RCC 7860 (cell line): ENCODE results near the gene C4A.
A peak's percentile ranks its signal among the peaks of the same experiment; 100 is the strongest.
"Not testable (repeated sequence)": the region's sequence is repeated elsewhere in the genome, so short reads cannot be mapped to it uniquely, and the experiment has no call there.

Experiments used
- DNase-seq: peaks from one replicate; pipeline ENCODE4 v3.0.0-alpha.2; 2015; ENCODE audit warnings: low spot score
- FAIRE-seq: peaks from 2 replicates; lab custom pipeline; 2012; peaks lifted over from hg19 to GRCh38; lab: Jason Lieb, UNC

The C4A gene

DNA sequence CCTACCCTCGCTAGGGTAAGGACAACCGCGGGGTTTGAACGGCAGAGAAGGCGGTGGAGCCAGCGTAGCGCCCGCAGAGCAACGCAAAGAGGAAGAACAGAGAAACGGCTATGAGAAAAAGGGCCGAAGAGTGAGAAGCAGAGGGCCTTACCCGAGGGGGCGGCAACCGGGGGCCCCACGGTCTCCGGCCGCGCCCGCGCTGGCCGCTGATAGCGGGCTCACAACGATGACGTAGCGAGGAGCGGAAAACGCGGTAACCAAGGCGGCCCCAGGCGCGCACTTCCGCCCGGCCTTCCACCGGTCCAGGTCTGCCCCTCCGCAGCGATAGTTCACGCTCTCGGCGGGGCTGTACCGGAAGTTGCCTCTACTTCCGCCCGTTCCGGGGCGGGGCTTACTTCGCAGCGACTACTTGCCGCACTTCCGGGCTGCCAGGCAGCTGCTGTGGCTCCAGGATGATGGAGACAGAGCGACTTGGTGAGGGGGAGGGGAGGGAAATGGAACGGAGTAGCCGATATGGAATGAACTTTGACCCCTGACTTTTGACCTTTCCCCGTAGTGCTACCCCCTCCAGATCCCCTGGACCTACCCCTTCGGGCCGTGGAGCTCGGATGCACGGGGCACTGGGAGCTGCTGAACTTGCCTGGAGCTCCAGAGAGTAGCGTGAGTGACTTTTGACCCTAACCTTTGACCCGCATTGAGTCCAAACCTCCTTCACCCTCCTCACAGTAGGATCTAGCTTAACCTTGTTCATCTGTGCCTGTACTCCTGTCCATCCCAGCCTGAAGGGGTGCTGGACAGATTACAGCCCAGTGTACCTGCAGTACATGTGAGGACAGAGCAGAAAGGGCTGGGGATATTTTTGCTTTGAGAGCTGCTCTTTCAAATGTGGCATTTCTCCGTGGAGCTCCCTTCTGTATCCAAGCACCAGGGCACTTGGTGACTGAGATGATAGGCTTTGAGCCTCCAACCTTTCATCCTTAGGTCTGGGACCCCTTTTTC is 22.8 kb upstream of the C4A start, which contains the start of the genes NELFE and SKIC2:
TSS of gene NELFE (minus strand) at position 231 of the 999 bp plus-strand sequence. CDS start 525 bp downstream, outside the sequence.
TSS of gene SKIC2 (plus strand) at position 435 of the 999 bp plus-strand sequence. CDS start at position 453, 18 bp downstream.
- FAIRE-seq (peak; percentile 70), DNase-seq (peak; percentile 92)

DNA sequence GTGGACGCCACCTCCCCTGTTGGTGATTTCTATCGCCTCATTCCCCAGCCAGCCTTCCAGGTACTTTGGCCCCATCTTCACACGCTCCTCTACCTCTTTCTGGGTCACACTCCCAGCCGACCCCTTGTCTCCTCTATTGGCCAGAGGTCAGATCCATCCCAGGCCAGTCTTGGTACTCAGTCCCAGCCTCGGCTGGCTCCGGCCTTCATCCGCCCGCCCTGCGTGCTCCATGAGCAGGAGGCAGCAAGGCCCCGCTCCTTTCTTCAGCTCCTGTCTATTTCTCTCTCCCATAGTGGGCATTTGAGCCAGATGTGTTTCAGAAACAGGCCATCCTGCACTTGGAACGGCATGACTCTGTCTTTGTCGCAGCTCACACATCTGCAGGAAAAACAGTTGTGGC is 20.2 kb upstream of the C4A start:
- FAIRE-seq, result no peak

DNA sequence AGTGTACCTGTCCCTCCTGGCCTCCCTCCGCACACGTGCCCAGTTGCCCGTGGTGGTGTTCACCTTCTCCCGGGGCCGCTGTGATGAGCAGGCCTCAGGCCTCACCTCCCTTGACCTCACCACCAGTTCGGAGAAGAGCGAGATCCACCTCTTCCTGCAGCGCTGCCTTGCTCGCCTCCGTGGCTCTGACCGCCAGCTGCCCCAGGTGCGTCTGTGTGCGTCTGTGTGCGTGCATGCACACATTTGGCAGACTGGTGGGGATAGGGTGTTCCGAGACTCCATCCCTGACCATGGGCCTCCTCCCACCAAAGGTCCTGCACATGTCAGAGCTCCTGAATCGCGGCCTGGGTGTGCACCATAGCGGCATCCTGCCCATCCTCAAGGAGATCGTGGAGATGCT is 17.9 kb upstream of the C4A start:
- FAIRE-seq (no peak), DNase-seq (no peak)

More for the DNA sequence above, 20.2 kb upstream of the C4A start:
- DNase-seq, result no peak

DNA sequence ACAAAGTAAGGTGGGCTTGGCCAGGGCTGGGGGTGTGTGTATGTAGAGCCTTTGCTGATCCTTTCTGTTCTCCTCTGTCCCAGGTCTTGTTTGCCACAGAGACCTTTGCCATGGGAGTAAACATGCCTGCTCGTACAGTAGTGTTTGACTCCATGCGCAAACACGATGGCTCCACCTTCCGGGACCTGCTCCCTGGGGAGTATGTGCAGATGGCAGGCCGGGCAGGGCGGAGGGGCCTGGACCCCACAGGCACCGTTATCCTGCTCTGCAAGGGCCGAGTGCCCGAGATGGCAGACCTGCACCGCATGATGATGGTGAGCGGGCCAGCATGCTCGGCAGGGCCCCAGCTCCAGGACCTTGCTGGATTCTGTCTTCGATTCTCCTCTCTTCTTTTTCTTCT is 16.2 kb upstream of the C4A start:
- no peak for DNase-seq
- FAIRE-seq, result no peak

DNA sequence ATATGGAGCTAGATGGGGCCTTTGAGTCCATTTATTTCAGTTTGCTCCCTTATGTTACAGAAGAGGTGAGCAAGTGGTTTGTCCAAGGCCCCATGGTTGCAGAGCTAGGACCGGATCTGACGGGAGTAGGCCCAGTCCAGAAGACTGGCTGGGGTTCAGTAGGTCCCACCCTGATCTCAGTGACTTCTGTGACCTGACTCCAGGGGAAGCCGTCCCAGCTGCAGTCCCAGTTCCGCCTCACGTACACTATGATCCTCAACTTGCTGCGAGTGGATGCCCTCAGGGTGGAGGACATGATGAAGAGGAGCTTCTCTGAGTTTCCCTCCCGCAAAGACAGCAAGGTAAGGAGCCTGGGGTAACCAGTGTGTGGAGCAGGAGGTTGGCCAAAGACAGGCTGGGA is 15.4 kb upstream of the C4A start:
- no peak for FAIRE-seq
- no peak for DNase-seq

DNA sequence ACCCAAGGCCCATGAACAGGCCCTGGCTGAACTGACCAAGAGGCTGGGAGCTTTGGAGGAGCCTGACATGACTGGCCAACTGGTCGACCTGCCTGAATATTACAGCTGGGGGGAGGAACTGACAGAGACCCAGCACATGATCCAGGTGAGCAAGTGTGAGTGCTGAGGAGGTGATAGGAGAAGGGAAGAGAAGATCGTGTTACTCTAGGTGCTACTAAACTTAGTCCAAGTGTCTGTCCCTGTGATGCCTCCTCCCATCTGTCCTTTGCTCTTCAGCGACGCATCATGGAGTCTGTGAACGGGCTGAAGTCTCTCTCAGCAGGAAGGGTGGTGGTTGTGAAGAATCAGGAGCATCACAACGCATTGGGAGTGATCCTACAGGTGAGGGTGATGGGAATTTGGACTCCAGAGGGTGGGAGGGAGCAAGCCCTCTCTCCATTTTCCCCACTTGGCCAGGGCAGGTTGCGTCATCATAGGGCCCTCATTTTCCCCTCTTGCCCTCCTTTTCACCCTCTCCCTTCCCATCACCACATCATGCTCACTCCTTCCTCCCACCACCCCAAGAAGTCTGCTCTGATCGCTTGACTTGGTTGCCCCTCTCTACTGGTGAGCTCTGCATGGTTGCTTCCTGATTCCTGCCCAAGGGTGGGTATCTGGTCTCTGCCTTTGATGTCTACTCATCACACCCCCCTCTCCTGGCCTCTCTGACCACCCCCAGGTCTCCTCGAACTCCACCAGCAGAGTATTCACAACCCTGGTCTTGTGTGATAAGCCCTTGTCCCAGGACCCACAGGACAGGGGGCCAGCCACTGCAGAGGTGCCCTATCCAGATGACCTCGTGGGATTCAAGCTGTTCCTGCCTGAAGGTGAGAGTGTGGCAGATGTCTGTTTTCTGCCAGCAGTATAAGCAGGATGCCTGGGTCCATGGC is 14.6 kb upstream of the C4A start:
- DNase-seq, result no peak
- FAIRE-seq, result no peak

DNA sequence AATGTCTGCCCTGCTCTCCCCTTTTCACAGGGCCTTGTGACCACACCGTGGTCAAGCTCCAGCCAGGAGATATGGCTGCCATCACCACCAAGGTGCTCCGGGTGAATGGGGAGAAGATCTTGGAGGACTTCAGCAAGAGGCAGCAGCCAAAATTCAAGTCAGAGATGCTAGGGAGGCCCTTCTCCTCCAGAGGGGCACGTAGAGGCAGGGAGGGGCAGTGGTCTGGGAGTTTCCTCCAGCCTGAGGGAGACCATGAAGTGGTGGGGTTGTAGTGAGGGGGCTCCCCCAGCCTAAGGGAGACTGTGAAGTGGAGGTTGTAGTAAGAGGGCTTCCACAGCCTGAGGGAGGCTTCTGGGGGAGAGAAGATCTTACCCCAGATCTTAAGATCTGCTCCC is 13.9 kb upstream of the C4A start:
- DNase-seq (no peak), FAIRE-seq (no peak)

DNA sequence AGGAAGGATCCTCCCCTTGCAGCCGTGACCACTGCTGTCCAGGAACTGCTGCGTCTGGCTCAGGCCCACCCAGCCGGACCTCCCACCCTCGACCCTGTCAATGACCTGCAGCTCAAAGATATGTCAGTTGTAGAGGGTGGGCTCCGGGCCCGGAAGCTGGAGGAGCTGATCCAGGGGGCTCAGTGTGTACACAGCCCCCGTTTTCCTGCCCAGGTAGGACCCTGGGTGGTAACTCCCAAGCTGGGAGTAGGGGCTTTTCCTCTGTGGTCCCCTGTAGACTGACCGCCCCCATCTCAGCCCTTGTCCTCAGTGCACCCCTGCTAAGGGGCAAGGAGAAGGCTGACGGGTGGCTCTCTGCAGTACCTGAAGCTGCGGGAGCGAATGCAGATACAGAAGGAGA is 13.5 kb upstream of the C4A start:
- DNase-seq (no peak), FAIRE-seq (no peak)

DNA sequence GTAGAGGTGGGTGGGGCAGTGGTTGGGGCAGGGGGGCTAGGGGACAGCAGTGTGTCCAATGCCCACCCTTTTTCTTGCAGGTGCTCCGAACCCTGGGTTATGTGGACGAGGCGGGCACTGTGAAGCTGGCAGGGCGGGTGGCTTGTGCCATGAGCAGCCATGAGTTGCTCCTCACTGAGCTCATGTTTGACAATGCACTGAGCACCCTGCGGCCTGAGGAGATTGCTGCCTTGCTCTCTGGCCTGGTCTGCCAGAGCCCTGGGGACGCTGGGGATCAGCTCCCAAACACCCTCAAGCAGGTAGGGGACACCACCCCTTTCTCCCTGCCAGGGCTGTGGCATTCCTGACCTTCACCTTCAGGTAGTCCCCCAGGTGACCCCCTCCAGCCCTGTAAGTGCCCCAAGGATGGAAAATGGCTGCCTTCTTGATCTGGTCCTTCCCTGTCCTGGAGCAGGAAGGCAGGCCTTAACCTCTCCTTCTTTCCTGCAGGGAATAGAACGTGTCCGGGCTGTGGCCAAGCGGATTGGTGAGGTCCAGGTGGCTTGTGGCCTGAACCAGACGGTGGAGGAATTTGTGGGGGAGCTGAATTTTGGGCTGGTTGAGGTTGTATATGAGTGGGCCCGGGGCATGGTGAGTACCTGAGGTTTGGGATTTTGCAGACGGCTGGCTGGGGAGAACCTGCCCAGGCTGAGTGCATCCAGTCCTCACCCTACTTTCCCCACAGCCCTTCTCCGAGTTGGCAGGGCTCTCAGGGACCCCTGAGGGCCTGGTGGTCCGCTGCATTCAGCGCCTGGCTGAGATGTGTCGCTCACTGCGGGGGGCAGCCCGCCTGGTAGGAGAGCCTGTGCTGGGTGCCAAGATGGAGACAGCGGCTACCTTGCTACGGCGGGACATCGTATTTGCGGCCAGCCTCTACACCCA is 12.8 kb upstream of the C4A start:
- FAIRE-seq (no peak), DNase-seq (no peak)

DNA sequence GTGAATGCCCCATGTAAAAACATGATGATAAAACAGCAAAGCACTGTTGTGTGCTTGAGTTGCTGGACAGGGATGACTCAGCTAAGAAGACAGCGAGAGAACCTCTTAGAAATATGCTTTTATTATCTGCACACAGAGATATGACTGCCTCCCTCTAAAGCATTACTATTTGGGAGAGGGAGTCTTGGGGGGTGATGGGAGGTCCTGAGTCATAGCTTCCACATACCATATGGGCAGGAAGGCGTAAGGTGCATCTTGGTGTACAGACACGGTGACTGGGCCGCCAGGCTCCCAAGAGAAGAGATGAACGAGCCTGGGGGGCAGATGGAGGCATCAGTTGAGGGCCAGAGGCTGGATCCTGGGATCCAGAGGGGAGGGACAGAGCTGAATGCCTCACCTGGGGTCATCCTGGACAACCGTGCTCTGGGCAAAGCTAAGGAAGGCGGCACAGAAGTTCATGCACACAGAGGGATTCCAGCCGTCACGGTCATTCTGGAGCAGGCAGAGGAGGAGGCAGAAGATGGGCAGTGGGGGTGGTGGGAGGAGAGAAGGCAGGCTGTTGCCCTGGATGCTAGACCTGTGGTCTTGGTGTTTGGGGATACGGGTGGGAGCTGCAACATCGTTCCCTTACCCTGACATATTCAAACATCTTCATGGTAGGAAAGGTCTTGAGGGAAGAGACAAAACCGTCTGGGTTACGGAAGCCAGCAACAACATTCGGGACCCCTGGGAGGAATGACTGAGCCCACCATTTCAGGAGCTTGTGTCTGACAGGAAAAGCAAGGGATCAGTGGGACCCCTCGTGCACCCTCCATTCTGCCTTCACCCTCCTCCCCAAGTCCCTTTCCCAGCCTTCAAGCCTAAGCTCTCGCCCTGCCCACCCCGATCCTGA is 11.9 kb upstream of the C4A start:
- peak; percentile 21 for DNase-seq
- no peak for FAIRE-seq

DNA sequence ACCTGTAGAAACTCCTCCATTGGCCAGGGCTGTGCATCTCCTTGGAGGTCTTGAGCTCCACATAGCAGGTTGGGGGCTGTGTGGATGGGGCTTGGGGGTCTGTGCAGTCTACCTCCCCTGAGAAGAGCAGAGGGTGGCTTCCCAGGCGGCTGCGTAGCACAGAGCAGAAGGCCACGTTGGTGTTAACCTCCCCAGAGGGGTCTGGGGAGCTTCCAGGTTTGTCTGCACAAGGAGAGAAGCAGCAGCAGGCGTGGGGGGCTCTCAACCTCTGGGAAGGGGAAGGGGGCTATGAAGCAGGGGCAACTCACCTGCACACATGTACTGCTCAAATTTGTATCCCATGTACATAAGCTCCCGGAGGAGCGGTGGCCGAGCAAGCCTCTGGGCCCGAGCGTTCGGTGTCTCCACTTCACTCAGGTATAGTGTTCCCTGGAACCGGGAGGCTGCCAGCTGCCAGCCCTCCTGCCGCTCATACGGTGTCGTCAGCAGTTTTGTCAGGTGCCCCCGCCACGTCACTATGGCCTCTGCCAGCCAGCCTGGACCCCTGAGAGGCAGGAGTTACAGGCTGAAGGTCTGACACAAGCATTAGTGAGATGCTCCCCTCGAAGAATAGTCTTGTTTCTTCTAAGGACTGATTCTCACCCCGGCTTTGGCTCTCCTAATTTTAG is 11.1 kb upstream of the C4A start:
- DNase-seq, result peak; percentile 3

DNA sequence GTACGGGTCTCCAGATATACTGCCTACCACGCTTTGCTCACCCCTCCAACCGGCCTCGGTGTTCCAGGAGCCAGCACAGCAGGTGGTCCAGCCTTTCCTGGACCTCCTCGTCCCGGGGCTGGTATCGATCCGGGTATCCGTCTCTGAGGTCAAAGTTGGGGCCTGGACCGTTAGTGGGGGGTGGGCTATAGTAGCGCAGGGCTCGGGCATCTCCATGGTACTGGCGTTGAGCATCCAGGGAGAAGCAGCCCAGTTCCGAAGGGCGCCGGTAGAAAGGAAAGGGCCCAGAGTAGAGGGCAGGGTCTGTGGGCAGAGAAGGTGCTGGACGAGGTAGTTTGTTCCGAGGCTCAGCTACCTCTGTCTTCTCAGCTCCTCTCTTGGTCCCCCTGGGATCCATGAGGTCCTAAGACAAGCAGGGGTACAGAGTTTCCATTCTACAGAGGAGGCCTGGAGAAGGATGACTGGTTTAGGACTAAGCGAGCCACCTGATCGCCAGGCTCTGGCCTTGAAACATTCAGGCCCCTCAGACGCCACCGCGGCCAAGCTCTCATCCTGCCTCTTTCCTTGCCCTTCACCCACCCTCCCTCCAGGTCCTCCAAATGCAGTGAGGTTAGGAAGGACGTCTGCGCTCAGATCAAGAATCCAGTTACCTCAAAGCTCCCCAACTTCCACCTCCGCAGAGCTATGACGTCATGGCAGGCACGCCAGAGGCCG is 10.4 kb upstream of the C4A start:
- FAIRE-seq (no peak), DNase-seq (no peak)

More for the DNA sequence above, 11.1 kb upstream of the C4A start:
- FAIRE-seq, result no peak

DNA sequence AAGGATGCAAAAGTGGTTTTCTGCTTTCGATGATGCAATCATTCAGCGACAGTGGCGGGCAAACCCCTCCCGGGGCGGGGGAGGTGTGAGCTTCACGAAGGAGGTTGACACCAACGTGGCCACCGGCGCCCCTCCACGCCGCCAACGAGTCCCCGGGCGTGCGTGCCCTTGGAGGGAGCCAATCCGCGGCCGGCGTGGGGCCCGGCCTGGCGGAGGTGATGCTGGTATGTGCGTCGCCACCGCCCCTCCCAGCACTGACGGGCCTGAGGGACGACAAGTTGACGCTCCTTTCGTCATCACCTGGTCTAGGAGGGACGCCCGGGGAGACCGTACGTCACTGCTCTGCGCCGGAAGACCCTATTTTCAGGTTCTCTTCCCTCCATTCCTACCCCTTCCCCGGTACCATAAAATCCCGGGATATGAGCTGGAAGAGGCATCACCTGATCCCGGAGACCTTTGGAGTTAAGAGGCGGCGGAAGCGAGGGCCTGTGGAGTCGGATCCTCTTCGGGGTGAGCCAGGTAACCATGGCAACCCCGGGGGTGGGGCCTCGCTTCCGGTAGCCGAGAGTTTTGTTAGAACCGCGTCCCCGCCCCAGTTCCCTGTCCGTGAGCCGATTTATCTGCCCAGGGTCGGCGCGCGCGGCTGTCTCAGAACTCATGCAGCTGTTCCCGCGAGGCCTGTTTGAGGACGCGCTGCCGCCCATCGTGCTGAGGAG is 9.7 kb upstream of the C4A start, which contains the start of gene DXO:
TSS of gene DXO (minus strand) at position 146 of the 716 bp plus-strand sequence. CDS start 463 bp downstream, outside the sequence.
- DNase-seq, result peak; percentile 90
- no peak for FAIRE-seq

DNA sequence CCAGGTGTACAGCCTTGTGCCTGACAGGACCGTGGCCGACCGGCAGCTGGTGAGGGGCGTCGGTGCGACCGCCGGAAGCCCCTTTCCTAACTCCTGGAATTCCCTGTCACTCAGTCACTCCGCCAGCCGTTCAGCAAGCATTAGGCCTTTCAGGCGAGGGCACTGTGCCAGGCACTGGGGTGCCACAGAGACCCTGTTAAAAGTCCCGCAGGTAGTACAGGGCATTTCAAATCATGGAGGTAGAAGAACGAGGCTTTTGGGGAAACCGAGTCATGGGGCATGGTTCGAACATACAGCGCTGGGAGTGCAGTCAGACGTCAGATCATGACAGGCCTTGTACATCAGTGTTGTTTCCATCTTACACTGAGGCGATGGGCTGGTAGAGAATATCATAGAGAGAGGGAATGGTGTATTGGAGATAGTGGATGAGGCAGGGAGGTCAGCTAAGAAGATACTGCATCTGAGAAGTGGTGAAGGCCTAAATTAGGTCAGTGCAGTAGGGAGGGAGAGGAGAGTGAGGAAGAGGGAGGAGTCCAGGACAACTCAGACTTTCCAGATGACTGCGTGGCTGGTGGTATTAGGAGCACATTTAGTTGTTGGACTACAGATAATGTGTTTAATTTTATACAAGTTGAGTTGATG is 9.0 kb upstream of the C4A start:
- no peak for DNase-seq

DNA sequence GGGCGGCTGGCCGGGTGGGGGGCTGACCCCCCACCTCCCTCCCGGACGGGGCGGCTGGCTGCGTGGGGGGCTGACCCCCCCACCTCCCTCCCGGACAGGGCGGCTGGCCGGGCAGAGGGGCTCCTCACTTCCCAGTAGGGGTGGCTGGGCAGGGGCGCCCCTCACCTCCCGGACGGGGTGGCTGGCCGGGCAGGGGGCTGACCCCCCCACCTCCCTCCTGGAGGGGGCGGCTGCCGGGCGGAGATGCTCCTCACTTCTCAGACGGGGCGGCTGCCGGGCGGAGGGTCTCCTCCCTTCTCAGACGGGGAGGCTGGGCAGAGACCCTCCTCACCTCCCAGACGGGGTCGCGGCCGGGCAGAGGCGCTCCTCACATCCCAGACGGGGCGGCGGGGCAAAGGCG is 5.8 kb upstream of the C4A start:
- not testable (repeated sequence) for FAIRE-seq, DNase-seq

More for the DNA sequence above, 9.0 kb upstream of the C4A start:
- FAIRE-seq, result no peak

DNA sequence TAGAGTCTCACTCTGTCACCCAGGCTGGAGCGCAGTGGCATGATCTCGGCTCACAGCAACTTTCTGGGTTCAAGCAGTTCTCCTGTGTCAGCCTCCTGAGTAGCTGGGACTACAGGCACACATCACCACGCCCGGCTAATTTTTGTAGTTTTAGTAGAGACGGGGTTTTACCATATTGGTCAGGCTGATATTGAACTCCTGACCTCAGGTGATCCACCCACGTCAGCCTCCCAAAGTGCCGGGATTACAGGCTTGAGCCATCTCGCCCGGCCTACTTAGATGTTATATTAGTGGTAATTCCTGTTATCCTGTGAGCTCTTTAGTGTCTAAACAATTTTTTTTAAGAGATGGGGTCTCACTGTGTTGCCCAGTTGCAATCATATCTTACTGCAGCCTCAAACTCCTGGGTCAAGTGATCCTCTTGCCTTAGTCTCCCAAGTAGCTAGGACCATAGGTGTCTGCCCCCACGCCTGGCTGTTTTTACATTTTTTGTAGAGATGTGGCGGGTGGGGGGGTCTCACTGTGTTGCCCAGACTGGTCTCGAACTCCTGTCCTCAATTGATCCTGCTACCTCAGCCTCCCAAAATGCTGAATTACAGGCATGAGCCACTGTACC is 3.9 kb upstream of the C4A start:
- FAIRE-seq (no peak), DNase-seq (no peak)
